HTERT RPE-1 (cell line): ENCODE measurements around the gene C5orf34.
"Not testable (repeated sequence)": the region's sequence is repeated elsewhere in the genome, so short reads cannot be mapped to it uniquely, and the experiment has no call there.

ENCODE experiments used
- in situ Hi-C: fragments of 300-500 bp; cut with MboI; formaldehyde crosslinking; loops from 4 replicates; pipeline ENCODE4 v1.14.3; 2020; ENCODE audit warnings: low sequenced_read_pairs

The C5orf34 gene, protein sequence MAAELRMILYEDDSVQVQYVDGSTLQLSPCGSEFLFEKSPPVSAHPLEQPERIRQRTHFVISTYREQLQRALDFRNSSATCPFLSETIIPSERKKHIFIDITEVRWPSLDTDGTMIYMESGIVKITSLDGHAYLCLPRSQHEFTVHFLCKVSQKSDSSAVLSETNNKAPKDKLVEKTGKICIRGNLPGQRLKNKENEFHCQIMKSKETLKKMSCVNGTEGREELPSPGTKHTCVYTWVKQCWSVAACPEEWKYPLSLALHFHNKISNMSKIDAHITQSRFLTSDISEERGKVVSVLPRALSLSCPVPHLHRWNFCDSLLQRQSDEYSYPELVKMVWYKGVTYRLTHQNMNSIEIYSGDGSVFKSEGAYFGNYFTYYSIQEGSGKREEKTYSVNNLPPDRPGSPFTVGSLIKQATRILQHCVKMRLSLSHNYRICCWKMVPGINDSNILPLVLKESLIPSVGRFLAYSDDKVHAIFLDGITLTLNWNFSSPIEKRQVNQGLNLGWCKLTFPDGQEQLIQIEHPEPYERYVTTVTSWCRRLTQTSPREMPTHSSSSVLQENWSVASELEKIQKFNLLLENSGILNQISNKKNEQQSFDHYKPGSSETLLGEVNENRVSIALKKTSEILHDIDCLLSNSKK

GRCh38 chr5:43514816-43515677 lies at the start of gene C5orf34:
C5orf34 (minus strand) TSS chr5:43515148; CDS start chr5:43509339, 5,809 bp downstream.
- in situ Hi-C loops, result no loop called here

GRCh38 chr5:43564289-43564850 lies 49.4 kb upstream of the C5orf34 start:
- in situ Hi-C loops, result no loop called here

GRCh38 chr5:43563321-43563720 lies 48.4 kb upstream of the C5orf34 start:
- in situ Hi-C loops, result no loop called here

- in situ Hi-C loops, result no loop called here
Measured at GRCh38 chr5:43561356-43561755, 46.4 kb upstream of the C5orf34 start.

- in situ Hi-C loops, result no loop called here
Measured at GRCh38 chr5:43560128-43560527, 45.2 kb upstream of the C5orf34 start.

GRCh38 chr5:43556857-43557542 lies 42.1 kb upstream of the C5orf34 start, which contains the start of gene PAIP1:
PAIP1 (minus strand) TSS chr5:43557077; CDS start chr5:43556846, 231 bp downstream.
- in situ Hi-C loops, result no loop called here

GRCh38 chr5:43556607-43556856 lies 41.6 kb upstream of the C5orf34 start:
- in situ Hi-C loops, result not testable (repeated sequence)

DNA sequence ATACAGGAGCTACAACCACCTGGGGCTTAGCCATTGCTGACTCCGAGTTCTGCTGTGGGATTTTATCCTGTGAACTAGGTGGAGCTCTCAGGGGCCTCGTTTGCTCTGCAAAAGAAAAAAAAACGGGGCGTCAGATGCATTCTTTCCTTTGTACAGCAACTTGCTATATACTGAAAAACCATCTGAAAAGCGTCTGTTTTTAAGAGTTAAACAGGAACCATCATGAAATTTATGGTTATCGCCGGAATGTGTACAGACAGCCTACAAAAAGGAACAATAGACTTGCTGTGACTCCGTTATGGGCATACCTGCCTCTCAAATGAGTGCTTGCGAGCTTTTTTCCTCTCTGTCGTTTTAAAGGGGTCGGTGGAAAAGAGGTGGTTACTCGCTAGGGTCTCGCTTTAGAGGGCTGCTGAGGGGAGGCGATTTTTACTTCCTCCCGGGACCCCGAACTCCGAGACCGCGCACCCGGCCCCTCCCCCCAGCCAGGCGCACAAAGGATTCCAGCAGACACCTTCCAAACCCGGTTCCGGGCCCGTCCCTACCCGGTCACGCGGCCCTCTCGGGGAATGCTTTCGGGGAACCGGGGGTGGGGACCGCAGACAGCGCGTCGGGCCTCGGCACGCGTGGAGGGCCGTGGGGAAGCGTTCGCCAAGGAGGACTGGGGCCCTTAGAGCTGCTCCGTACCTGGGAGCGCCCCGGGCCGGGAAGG lies 41.1 kb upstream of the C5orf34 start:
- in situ Hi-C loops, result no loop called here

DNA sequence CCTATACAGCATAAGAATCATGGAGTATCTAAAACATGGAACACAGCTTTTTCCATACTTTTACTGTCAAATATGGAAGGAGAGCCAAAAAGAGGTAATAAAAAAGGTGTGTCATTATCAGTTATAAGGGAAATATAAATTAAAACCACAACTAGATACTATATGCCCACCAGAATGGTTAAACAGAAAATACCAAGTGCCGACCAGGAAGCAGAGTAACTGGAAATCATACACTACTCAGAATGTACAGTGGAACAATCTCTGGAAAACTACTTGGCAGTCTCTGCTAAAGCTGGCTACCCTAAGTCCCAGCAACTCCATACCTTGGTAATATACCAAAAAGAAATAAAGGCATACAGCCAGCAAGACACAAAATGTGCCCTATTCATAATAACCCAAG lies 39.5 kb upstream of the C5orf34 start:
- in situ Hi-C loops, result no loop called here

DNA sequence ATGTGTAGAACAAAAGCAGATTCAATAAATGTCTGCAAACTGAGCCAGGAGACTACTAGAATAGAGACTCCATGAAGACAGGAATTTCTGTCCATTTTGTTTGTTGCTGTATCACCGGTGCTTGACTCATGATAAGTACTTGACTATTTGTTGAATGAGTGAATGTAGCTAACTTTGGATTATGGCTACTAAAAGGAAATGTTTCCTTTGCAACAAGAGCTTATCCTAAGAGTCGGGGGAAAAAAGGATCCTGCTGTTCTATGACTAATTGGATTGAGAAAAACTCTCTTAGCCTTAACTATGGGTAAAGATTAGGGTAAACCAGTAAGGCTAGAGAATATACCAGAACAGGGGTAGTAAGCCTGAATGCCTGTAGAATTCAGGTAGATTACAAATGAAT lies 38.4 kb upstream of the C5orf34 start:
- in situ Hi-C loops, result no loop called here

GRCh38 chr5:43551731-43552130 lies 36.8 kb upstream of the C5orf34 start:
- in situ Hi-C loops, result no loop called here

- in situ Hi-C loops, result not testable (repeated sequence)
Measured at GRCh38 chr5:43549272-43549671, 34.3 kb upstream of the C5orf34 start.

DNA sequence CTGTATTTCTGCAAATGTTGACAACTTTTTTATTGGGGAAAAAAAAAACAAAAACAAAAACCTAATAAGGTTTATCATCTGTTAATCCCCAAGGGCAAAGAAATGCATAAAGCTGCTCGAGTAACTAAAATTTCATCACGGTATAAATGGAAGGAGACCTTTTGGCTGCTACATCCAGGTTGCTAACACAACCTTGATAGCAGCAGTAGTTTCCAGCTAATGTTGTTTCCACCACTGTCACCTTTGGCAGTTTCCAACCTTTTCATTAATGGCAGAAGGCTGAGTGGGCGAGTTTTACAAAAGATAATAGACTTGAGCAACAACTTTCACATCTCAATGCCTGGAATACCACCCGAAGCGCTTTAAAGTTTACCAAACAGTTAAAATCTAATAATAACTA lies 33.4 kb upstream of the C5orf34 start:
- in situ Hi-C loops, result no loop called here

DNA sequence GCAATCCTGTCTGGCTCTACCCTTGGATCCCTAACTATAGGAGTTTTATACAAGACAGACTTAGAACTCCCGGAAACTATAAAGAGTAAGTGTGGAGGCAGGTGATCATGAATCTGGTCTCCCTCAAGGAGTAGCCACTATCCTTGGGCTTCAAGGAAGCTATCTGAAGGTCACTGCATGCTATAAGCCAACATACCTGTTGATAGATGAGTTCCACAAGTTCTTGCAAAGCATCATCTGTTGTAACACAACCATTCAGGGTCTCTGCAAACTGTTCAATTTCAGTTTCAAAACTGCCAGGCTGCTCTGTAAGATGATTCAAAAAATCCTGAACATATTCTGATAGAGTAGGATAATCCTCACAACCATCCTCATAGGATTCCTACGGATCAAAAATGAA lies 32.6 kb upstream of the C5orf34 start:
- in situ Hi-C loops, result no loop called here

DNA sequence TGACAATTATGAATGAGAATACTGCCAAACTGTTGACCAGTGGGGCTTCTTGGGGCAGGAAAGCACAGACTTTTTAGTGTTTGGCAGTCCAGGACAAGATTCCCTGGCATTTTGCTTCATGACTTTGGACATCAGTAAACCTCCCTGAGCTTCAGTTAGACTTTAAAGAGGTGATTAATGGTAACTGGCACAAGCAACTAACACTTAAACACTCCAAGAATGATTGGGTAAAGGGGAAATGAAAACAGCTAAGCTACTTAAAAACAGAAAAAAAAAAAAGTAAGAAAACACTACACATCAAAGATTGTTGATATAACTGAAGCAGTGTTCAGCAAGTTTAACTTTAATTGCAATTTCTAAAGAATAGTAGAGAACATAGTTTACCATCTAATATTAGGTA lies 28.5 kb upstream of the C5orf34 start:
- in situ Hi-C loops, result no loop called here

GRCh38 chr5:43540746-43541145 lies 25.8 kb upstream of the C5orf34 start:
- in situ Hi-C loops, result no loop called here

DNA sequence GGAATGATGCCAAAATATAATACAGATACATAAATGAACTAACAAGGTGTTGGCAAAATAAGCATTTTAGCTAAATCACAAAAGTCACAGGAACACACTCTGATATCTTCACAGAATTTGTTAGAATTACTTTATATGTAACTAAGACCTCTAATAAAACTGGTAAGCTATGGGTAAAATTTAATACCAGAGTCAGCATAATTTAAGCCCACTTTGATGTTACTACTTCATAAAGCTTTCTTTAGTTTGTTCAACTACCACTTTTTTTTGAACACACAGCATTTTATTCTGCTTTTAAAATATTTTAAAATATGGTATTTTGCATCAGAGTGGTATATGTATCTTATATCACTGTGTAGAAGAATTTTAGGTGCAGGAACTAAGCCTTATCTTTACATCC lies 22.0 kb upstream of the C5orf34 start:
- in situ Hi-C loops, result no loop called here

DNA sequence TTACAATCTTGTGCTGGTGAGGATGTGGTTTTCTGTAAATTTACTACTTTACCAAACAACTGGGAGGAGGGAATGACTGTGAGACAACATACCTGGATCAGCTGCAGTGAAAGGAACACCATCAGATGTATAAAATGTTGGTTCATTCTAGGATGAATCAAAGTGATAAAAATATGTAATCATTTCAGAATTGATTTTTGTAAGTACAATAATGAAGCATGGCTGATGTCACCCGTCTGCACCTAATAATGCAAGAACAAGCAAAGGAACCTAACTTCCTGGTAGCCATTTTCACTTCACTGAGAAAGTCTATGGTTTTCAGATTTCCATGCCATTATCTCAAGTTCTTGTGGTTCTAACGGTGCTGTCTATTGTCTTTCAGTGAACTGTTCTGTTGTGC lies 18.7 kb upstream of the C5orf34 start:
- in situ Hi-C loops, result no loop called here

- in situ Hi-C loops, result no loop called here
Measured at GRCh38 chr5:43530648-43531047, 15.7 kb upstream of the C5orf34 start.

DNA sequence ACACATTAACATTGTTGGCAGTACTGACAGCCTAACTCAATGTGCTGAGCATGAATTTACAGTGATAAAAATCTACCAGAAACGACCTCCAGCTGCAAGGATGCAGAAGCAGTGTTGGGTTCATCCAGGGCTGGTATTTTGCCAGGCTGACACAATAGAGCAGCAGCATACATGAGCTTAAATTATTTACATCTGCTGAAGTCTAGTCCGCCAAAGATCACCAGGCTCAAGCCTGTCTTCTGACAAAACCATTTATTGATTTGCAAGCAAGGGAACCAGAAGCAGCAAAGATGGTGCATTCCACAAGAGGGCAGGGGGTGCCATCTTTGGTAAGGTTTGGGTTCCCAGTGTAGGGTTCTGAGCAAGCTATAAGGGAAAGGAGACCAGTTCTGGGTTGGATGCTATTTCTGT lies 8.7 kb upstream of the C5orf34 start:
- in situ Hi-C loops, result no loop called here
